Activated T-cell treated with anti-CD3 and anti-CD28 coated beads for 4 hours (primary cell): ENCODE results near the gene TMPRSS9.
"Not testable (repeated sequence)": the region's sequence is repeated elsewhere in the genome, so short reads cannot be mapped to it uniquely, and the experiment has no call there.

ENCODE experiments used
- DNase-seq: peaks from one replicate; pipeline ENCODE4 v3.0.0-alpha.2; 2020

The TMPRSS9 gene

DNA sequence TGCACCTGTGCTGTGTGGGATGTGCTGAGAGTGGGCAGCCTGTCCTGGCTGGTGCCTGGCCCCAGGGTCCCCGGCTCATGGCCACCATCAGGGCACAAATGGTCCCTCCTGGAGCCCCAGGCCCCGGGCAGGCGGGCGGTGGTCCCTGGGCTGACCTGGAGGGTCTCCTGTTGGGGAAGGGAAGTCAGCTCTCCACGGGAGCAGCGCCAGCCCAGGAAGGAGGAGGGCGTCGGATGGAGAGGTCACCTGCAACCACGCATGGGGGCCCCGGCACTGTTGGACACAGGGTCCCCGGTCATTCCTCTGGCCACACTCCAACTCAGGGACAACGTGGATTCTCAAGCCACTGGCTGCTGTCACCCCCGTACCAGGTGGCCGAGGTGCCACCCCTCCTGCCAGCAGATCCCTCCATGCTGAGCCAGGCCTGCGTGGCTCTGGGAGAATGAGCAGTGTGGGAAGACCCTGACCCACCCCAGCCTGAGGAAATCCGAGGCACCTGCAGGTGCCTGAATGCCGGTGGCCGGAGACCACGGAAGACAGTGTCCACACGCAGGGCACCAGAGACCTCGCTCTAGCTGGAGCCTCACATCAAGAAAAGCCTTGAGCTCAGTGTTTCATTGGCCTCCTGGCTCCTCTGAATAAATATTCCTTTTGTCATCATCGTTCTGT, 83.2 kb downstream of the TMPRSS9 start:
- DNase-seq: no peak

DNA sequence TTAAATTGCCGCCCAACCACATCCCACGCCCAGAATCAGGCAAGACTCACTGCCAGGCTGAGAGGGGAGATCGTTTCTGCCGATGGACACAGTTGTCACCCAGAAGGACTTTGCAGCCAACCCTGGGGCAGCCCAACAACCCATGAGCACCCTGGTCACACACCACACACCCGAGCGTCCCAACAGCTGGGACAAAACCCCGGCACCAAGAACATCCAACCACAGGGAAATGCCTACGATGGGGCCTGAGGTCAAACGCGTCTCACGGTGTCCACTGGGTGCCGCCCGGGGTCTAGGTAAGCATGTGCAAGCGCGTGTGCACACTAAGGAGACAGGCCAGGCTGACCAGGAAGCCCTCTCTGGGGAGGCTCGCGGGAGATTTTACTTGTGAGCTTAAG, 83.7 kb downstream of the TMPRSS9 start:
- DNase-seq: no peak

DNA sequence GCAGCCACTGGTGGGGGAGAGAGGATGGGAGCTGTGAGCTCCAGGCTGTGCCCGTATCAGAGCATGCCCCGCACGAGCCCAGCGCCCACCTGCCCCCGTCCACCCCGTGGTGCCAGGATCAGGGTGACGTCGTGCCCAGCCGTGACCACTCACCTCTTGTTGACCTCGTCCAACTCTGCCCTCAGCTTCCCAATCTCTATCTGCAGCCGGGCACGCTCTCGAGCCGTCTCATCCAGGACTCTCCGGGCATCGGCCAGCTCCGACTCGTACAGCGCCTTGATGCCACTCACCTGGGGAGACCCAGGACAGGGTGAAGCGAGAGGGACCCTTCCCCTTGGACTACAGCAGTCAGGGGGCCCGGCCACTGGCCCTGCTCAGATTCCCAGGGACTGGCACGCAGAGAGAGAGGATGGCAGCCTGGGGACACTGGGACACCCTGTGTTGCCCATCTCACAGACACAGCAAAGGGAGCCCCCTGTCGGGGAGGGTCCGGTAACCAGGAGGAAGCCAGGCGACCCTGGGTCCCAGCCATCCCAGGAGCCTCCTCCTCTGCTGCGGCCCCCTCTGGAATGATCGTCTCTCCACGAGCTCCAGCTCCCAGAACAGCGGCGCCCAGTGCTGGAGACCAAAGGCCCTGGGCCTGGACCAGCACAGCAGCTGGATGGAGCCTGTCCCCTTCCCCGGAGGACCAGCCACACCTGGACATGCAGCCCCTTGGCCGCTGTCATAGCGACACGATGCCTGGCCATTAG, 84.4 kb downstream of the TMPRSS9 start:
- no peak for DNase-seq

DNA sequence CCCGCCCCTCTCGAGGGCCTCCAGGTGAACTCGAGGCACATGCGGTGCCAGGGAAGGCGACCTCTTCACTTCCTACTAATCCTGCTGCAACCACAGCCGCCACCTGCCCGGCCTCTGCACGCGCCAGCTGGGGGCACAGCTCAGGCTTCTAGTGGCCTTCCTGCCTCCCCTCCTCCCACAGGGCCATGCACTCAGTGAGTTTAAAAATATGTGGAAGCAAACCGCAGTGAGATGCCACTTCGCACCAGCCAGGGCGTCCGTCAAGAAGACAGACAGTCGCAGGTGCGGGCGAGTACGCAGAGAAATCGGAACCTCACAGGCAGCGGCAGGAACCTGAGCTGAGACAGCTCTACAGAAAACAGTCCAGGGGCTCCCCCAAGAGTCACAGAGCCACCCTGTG, 86.3 kb downstream of the TMPRSS9 start:
- DNase-seq: no peak

DNA sequence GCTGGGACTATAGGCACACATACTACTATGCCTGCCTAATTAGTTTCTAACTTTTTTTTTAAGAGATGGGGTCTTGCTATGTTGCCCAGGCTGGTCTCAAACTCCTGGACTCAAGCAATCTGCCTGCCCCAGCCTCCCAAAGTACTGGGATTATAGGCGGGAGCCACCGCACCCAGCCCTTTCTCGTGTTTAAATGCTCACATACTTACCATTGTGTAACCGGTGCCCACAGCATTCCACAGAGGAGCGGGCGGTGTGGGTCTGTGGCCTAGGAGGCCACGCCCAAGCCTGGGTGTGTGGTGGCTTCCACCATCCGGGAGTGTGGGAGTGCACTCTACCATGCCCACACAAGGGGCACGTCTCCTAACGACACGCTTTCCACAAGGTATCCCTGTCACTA, 89.0 kb downstream of the TMPRSS9 start:
- no peak for DNase-seq

DNA sequence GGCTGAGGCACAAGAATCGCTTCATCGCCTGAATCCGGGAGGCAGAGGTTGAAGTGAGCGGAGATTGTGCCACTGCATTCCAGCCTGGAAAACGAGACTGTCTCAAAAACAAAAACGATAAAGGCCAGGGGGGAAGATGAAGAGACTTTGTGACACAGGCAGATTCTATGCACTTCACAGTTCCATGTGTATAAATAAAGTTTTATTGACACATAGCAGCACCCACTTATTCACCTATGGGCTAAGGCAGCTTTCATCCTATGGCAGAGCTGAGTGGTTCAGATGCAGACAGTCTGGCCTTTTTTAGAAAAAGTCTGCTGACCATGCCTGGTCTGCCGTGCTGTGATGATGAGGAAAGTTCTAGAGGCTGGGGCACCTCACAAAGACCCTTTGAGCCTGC, 91.1 kb downstream of the TMPRSS9 start:
- DNase-seq: no peak

DNA sequence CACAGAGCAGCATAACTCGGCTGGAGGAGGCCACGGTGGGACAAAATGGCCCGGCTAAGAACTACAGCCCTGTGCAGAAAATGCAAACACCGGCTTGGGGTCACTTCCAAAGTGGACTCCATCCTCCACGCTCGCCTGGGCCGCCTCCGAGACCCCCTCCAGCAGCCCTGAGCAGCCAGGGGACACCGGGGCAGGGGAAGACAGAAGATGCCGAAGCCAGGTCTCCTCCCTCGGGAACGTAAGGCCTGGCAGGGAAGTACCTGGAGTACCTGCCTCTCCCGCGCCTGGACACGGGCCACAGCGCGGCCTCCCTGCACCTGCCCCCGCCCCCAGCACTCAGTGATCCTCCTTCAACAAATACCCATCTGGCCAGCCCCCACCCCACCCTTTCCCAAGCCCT, 91.7 kb downstream of the TMPRSS9 start:
- no peak for DNase-seq

DNA sequence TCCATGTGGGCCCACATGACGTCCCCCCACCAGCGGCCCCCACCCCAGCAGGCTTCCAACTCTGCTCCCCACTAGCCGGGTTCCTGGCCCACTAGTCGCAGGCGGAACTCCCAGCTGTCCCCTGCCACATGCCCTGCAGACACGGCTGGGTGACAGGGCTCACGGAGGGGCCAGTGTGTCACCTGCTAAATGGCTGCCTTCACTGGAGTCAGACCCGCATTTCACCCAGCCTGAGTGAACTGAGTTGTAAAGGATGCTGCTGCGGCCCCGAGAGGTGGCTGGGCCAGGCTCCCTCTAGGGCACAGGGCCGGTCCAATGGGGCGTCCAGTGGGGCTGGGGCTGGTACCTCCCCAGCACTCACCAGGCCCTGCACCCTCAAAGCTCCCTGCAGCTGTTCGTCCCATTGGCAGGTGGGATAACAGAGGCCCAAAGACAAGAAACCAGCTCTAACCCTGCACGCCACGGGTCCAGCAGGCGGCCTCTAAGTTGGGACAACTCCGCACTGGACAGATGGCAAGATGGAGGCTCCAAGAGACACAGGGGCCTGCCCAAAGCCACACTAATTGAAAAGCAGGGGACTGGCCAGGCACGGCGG, 93.5 kb downstream of the TMPRSS9 start:
- no peak for DNase-seq

DNA sequence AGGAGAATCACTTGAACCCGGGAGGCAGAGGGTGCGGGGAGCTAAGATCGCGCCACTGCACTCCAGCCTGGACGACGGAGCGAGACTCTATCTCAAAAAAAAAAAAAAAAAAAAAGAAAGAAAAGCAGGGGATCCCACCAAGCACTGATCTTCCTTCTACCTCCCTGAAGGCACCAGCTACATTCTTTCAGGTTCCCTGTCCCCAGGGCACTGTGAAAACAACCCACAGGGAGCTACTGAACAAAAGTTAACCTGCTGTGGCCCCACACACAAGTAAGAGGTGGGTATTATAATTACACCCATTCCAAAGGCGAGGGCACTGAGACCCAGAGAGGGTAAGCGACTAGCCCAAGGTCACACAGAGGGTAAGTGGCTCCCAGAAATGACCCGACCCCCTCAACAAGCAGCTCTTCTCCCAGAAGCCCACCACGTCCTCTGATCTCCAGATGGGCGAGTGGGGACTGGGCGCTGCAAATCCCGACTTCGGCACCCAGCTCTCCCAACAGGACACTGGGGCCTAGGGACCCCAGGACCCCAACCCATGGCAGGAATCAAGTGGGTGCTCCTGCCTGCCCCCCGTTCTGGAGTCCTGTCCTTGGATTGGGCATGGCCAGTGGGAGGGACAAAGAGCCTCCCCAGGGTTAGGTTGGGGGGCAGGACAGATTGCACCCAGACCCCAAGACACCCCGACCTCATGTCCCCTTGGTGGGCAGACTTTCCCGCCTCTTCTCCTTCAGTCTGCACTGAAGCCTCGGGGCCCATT, 94.3 kb downstream of the TMPRSS9 start:
- DNase-seq: no peak

DNA sequence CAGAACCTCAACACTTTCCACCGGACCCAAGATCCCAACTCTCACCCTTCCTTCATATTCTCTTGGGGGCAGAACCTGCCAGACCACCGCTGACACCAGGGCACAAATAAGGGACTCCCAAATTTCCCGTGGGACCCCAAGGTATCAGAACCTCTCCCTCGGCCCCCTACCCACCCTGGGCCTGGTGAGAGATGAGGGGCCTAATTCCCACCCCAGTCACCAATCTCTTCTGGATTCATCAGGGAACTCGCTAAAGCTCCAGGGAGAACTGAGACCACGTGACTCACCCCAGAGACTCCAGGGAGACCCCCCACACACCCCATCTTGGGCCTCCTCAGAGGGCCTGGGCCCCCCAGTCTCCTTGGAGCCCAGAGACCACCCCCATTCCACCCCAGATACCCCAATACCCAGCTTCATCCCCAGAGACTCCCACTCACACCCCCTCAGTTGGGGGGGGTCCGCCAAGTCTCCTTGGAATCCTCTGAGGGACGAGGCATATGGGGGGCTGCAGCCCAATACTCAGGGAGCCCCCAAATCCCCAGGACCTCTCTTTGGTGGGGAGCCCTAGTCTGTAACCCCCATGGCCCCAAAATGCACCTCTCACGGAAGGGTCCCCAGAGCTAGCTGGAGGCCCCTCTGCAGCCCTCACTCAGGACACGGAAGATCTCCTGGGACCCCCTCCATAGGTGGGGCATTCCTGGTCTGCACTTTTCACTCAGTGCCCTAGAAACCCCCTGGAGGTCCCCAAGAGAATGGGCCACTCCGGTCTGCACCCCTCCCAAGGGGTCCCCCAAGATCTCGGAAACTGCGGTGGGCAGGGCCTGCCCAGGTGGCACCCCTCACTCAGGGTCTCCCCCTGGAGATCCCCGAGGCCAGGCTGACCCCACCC, 95.1 kb downstream of the TMPRSS9 start:
- no peak for DNase-seq

DNA sequence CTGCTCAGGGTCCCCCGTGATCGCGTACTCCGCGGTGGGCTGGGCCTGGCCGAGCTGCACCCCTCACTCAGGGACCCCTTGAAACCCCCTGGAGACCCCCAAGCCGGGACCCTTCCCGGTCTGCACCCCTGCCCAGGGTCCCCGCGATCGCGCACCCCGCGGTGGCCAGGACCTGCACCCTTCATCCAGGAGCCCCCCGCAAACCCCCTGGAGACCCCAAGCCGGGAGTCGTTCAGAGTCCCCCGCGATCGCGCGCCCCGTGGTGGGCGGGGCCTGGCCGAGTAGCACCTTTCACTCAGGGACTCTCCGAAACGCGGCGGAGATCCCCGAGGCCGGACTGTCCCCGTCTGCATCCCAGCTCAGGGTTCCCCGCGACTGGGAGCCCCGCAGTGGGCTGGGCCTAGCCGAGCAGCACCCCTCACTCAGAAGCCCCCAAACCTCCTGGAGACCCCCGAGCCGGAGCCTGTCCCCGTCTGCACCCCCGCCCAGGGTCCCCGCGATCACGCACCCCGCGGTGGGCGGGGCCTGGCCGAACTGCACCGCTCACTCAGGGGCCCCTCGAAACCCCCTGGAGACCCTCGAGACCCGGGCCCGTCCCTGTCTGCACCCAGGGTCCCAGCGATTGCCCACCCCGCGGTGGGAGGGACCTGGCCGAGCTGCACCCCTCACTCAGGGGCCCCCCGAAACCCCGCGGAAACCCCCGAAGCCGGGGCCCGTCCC, 95.9 kb downstream of the TMPRSS9 start:
- DNase-seq: peak; percentile 25

DNA sequence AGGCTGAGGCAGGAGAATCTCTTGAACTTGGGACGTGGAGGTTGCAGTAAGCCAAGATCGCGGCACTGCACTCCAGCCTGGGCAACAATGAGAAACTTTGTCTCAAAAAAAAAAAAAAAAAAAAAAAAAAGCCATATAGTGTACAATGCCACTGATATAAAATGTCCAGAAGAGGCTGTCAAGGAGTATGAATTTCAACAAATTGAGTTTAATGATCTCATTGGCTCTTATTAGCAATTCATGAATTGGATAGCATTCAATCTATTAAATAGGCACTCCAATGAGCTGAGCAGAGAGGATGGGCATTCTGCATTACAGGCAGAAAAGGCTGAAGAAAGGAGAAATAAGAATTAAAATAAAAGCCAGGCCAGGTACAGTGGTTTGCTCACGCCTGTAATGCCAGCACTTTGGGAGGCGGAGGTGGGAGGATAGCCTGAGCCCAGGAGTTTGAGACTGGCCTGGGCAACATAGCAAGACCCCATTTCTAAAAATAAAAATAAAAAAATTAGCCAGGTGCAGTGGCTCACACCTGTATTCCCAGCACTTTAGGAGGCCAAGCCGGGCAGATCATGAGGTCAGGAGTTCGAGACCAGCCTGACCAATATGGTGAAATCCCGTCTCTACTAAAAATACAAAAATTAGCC, 97.5 kb downstream of the TMPRSS9 start:
- DNase-seq: no peak

DNA sequence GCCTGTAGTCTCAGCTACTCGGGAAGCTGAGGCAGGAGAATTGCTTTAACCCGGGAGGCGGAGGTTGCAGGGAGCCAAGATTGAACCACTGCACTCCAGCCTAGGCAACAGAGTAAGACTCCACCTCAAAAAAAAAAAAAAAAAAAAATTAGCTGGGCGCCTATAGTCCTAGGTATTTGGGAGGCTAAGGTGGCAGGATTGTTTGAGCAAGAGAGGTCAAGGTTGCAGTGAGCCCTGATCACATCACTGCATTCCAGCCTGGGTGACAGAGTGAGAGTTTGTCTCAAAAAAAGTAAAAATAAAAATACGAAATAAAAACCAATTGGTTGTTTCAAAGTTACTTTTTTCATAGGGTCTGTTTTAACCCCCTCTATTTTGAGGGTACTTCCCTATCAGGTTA, 98.0 kb downstream of the TMPRSS9 start:
- DNase-seq: no peak

DNA sequence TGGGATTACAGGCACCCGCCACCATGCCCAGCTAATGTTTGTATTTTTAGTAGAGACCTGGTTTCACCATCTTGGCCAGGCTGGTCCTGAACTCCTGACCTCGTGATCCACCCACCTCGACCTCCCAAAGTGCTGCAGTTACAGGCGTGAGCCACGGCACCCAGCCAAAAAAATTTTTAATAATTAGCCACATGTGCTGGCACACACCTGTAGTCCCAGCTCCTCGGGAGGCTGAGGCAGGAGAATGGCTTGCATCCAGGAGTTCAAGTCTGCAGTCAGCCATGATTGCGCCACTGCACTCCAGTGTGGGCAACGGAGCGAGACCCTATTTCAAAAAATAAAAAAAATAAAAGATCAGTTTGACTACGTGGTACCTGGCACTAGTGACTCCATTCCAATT, 98.7 kb downstream of the TMPRSS9 start:
- DNase-seq: not testable (repeated sequence)

DNA sequence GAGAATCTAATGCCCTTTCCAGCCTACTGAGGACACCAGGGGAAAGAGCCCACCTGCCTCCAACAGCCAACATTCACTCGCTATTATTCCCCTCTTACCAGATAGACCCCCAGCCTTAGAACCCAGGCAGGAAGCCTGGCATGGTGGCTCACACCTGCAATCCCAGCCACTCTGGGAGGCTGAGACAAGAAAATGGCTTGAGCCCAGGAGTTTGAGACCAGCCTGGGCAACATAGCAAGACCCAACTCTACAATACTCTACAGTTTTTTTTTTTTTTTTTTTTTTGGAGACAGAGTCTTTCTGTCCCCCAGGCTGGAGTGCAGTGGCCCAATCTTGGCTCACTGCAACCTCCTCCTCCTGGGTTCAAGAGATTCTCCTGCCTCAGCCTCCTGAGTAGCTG, 100.2 kb downstream of the TMPRSS9 start:
- no peak for DNase-seq

DNA sequence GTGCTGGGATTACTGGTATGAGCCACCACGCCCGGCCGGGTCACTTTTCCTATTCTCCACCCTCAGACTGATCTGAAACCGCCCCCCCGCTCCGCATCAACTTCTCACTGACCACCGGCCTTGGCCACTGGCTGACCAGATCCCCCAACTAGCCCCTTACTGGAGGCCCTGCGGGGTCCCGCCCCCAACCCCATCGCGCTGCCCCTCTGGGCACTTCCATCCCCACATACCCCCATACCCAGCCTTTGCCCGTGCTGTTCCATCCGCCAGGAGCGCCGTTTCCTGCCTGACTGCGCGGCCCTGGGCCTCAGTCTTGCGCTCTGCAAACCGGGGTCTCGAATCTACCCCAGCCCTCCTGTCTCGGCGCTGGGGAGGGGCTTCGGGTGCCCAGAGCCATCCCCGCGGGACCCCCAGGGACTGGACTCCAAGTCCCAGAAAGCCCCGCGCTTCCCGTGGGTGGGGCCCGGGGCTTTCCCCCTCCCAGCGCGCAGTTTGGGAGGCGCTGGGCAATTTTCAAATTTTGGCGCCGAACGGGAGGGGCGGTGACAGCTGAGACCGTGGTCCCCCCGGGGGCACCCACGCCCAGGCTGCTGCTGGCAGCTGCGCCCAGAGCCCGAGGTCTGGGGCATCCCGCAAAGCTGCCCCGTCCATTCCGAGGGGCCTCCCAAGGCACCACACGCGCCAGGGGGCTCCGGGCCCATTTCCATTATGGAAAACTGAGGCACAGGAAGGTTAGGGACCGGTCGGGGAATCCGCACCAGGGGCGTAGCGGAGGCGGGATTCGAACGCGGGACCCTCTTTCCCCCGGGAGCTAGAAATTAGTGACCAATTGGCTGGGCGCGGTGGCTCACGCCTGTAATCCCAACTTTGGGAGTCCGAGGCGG, 101.9 kb downstream of the TMPRSS9 start:
- peak; percentile 59 for DNase-seq

DNA sequence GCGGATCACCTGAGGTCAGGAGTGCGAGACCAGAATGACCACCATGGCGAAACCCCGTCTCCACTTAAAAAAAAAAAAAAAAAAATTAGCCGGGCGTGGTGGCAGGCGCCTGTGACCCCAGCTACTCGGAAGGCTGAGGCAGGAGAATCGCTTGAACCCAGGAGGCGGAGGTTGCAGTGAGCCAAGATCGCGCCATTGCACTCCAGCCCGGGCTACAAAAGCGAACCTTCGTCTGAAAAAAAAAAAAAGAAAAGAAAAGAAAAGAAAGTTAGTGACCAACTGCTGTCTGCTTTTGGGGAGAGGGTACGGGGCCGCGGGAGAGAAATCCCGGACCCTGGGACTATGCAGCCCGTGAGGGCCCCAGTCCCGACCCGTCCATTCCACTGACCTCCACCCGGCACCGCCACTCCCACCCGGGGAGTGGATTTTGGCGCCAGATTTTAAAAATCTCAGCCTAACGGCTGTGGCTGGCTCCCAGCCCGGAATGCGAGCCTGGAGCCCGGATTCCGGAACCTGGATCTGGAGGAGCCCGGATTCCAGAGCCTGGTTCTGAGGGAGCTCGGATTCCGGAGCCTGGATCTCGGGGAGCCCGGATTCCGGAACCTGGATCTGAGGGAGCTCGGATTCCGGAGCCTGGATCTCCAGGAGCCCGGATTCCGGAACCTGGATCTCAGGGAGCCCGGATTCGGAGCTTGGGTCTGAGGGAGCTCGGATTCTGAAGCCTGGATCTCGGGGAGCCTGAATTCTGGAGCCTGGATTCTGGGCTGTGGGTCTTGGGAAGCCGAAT, 102.8 kb downstream of the TMPRSS9 start:
- DNase-seq: no peak

DNA sequence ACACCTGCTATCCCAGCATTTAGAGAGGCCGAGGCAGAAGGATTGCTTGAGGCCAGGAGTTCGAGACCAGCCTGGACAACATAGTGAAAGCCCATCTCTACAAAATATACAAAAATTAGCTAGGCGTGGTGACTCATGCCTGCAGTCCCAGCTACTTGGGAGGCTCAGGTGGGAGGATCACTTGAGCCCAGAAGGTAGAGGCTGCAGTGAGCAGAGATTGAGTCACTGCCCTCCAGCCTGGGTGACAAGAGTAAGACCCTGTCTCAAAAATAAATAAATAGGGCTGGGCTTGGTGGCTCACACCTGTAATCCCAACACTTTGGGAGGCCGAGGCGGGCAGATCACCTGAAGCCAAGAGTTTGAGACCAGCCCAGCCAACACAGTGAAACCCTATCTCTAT, 103.6 kb downstream of the TMPRSS9 start:
- DNase-seq: not testable (repeated sequence)

DNA sequence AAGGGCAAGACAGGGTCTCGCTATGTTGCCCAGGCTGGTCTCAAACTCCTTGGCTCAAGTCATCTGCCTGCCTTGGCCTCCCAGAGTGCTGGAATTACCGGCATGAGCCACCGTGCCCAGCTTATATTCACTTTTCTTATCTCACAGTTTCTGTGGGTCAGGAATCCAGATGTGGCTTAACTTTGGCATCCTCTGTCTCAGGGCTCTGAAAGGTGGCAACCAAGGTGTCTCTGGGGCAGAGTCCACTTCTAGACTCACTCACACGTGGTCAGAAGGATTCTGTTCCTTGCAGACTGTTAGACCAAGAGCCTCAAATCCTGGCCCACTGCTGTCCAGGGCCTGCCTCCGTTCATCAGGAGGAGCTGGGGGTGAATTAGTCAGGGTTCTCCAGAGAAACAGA, 104.3 kb downstream of the TMPRSS9 start:
- DNase-seq: no peak
